ENCODE results near the gene KCNK18.

The KCNK18 gene

DNA sequence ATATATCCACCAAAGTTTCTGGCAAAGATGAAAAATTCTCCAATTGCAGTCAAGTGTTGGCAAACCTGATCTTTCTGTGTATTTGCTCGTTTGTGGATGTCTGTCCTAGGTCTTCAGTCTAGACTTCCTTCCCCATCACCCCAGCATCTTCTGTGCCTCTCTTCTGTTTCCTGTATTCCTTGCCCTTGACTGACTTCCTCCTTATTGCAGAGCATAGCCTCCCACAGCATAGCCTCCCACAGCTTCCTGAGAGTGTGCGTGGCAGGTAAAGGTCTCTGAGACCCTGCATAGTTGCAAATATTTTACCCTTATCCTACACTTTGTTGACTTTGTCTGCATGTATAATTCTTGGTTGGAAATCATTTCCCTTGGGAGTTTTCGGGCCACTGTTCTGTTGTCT, 62.0 kb downstream of the KCNK18 start:
- Histone ChIP-seq H3K9me3 (ENCODE audit: severe bottlenecking) (no peaks in the 10 kb centered on the region), H3K4me3 (ENCODE audit: severe bottlenecking) (no peak overlapping the region), H3K4me1 (ENCODE audit: insufficient read depth, poor library complexity, severe bottlenecking) (no peaks in the 10 kb centered on the region), H3K27me3 (ENCODE audit: insufficient read depth, poor library complexity, severe bottlenecking) (peaks cover 3% of the 10 kb centered on the region), H3K27ac (ENCODE audit: poor library complexity, severe bottlenecking) (no peak overlapping the region), H3K36me3 (ENCODE audit: low read depth) (no peaks in the 10 kb centered on the region)
- TF ChIP-seq, protein P1, sequence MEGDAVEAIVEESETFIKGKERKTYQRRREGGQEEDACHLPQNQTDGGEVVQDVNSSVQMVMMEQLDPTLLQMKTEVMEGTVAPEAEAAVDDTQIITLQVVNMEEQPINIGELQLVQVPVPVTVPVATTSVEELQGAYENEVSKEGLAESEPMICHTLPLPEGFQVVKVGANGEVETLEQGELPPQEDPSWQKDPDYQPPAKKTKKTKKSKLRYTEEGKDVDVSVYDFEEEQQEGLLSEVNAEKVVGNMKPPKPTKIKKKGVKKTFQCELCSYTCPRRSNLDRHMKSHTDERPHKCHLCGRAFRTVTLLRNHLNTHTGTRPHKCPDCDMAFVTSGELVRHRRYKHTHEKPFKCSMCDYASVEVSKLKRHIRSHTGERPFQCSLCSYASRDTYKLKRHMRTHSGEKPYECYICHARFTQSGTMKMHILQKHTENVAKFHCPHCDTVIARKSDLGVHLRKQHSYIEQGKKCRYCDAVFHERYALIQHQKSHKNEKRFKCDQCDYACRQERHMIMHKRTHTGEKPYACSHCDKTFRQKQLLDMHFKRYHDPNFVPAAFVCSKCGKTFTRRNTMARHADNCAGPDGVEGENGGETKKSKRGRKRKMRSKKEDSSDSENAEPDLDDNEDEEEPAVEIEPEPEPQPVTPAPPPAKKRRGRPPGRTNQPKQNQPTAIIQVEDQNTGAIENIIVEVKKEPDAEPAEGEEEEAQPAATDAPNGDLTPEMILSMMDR (IDR thresholded peaks at IDR 0.05; ENCODE audit: poor library complexity, severe bottlenecking): no peak
- no peak for DNase-seq (ENCODE audit: low spot score)
- ATAC-seq (ENCODE audit: low read depth): no peak

Data from RWPE2 (cell line).